Amniotic epithelial cell (primary cell): ENCODE measurements around the gene ATOX1.
A peak's percentile ranks its signal among the peaks of the same experiment; 100 is the strongest.

Experiments
- DNase-seq: peaks from one replicate; pipeline ENCODE4 v3.0.0-alpha.2; 2010; ENCODE audit warnings: low read depth

The ATOX1 gene

DNA sequence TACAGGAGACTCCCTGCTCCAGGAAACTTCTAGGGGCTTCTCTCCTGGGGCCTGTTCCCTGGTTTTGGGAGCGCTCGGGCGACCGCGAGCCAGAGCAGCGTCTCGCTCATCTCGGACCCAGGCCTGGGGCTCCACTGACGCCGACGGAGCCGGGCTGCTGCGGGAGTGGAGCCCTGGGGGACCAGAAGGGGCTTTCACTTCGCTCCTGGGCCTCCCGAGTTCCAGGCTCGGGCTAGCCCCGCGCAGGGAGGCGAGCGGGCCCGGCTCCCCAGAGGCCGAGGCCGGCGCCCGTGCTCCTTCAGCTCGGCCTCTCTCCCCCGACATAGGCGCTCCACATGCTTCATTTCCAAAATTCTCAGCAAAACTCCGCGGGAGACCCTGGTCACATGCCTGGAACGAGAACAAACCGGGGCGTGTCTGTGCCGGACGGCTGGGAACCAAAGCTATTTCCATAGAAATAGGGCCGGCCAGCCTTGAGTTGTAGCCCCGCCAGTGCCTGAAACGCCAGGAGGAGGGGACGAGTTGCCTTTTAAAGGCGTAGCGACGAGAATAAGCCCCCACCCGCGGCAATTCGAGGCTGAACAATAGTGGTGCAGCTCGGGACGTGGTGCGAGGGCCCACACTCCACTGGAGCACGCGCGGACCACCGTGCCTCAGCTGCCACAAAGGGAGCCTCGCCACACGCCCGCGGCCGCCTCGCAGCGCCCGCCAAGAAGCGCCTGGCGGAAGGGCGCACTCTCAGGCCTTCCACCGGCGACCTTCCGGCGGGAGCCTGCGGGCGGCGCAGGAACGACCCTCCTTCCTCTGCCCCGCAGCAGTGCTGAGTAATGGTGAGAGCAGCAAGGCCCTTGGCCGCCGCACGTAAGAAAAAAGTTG lies 12.2 kb upstream of the ATOX1 start:
- DNase-seq: peak; percentile 62

- no peak for DNase-seq
Measured at GRCh38 chr5:151766975-151767374, 8.5 kb upstream of the ATOX1 start.

DNA sequence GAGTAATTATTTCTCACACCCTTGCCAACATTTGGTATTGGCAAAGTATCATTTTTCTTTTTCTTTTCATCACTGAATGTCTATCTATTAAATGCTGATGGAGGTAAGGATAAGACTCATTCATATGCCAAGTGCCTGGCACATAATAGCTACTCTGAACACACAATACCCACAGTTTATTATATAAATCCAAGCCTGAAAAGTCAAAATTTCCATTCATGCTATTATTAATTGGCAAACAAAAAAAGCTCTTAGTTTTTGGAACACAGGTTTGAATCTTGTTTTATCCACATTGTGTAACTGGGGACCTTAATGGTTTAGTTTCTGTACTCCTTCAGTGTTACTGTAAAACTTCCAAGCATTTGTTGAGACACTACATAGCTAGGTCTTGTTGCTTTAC lies 6.4 kb upstream of the ATOX1 start:
- no peak for DNase-seq

DNA sequence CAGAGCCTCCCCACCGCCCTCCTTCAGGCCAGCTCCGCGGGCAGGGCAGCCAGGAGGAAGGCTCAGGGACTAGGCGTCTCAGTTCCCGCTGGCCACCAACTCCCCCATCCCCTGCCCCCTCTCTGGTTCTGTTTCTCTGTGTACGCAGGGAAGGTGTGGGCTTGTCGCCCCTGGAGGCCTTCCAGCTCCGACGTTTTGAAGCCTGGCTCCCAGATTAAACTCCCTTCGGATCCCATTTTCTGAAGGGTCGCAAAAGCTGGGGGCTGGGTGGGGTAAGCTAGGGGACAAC lies 346 bp downstream of the ATOX1 start:
- no peak for DNase-seq

GRCh38 chr5:151757233-151758140 lies 944 bp downstream of the ATOX1 start:
- no peak for DNase-seq

DNA sequence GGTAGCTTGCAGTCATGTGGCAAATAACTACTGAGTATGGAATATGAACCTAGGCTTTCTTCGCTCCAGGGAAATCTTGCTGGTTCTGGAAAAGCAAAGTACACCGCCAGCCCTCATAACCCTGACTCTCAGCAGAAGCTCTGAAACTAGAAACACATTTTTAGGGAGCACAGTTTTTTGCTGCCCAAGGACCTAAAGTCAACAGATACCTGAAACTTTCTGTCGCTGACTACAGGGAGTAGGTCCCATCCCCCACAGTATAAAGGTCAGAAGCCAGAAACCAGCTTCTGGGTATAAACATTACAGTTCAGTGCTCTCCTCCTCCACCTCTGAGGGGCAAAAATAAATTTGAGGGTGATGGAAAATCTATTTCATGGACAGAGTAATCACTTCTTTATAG lies 3.0 kb downstream of the ATOX1 start:
- DNase-seq: no peak

DNA sequence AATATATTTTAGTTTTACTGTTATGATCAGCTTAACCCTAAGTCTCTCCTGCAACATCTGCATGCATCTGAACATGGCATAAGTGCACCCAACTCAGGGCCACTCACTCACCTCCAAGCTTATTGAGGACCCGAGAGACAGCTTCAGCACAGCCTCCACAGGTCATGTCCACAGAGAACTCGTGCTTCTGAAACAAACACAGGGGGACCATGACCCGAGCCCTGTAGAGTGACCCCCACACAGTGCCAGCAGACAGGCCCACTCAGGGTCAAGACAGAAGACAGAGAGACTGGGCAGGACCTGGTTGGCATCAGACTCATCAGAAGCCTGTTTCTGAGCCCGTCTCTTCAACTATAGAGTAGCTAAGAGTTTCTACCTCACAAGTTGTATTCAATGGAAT lies 6.8 kb downstream of the ATOX1 start:
- no peak for DNase-seq

- DNase-seq: peak; percentile 77
Measured at GRCh38 chr5:151751091-151751490, 7.3 kb downstream of the ATOX1 start.

- no peak for DNase-seq
Measured at GRCh38 chr5:151750121-151750520, 8.3 kb downstream of the ATOX1 start.

DNA sequence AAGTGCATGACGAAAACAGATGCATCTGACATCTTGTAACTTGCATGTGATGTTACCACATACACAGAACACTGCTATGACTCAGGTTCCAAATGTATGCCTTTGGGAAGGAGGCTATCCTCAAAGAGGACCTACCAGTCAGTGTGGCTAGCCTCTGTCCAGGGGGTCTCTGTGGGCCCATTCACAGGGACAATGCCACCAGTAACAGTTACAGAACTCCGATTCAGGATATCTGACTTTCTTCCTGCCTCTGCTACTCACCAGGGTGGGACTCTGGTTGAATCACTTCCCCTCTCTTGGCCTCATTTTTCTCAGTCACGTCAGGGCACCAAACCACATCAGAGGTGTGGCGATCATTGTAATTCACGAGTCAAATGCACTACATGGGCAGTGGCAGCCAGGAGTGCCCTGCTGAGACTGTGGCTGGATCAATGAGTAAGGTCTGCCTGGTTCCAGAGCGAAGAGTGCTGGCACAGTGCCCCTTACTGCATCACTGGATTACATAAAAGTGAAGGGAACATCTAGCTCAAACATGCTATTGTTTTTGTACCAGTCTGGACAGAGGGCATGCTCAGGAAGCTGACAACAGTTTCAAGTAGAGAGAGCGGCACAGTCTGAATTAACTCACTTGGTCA lies 13.2 kb downstream of the ATOX1 start:
- peak; percentile 81 for DNase-seq

GRCh38 chr5:151743530-151743929 lies 14.9 kb downstream of the ATOX1 start:
- DNase-seq: no peak

GRCh38 chr5:151742870-151743294 lies 15.5 kb downstream of the ATOX1 start:
- peak; percentile 62 for DNase-seq

DNA sequence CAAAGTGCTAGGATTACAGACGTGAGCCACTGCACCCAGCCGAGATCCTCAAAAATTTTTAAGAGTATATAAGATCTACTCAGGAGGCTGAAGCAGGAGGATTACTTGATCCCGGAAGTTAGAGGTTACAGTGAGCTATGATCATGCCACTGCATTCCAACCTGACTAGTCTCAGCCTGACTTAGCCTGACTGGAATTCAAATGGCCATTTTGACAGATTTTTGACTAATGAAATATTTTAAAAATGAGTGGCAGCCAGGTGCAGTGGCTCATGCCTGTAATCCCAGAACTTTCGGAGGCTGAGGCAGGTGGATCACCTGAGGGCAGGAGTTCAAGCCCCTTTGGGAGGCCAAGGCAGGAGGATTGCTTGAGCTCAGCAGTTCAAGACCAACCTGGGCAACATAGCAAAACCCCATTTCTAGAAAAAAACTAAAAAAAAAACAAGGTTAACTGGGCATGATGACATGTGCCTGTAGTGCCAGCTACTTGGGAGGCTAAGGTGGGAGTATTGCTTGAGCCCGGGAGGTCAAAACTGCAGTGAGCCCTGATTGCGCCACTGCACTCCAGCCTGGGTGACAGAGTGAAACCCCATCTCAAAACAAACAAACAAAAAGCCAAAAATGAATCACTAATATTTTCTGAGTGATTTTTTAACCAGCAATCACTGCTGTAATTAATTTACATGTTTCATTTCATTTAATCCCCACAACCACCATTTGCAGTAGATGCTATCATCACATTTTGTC lies 16.6 kb downstream of the ATOX1 start:
- peak; percentile 85 for DNase-seq

GRCh38 chr5:151740958-151741373 lies 17.5 kb downstream of the ATOX1 start:
- DNase-seq: peak; percentile 73

GRCh38 chr5:151740336-151740942 lies 18.0 kb downstream of the ATOX1 start:
- peak; percentile 97 for DNase-seq

GRCh38 chr5:151739939-151740335 lies 18.5 kb downstream of the ATOX1 start:
- DNase-seq: peak; percentile 98

DNA sequence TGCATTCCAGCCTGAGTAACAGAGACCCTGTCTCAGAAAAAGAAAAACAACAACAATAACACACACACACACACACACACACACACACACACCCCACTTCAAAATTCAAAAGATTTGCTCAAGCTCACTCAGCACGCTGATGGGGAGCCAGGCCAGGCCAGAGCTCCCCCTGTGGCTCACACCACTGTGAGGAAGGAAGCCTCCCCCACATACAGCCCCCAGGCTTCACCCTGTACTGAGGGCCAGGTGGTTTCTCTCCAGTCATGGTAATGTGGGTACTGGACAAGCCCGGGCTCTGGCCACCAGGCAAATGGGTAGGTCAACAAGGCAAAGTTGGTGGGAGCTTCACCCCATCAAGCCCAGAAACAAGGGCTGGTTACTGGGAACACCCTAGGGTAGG lies 19.0 kb downstream of the ATOX1 start:
- peak; percentile 66 for DNase-seq

DNA sequence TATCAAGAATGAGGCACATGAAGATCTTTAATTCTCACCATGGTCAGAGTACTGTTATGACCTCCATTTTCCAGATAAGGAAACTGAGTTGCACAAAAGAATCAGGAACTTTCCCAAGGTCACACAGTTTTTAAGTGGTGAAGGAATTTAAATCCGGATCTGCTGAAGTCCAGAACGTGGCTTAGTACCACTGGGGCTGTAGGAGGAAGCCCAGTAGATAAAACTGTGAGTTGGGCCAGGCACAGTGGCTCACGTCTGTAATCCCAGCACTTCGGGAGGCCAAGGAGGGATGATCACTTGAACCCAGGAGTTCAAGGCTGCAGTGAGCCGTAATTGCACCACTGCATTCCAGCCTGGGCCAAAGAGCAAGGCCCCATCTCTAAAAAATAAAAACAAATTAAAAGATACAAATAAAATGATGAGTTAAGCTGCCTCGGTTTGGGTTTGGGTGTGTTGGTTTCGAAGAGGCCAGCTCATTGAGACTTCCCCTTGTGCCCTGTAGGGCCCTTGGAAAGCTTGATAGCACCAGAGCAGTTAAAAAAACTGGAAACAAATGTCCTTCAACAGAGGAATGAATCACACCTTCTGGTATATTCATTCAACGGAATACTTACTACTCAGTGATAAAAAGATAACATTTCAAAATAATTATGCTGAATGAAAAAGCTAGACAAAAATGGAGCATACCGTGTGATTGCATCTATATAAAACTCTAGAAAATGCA lies 20.1 kb downstream of the ATOX1 start:
- DNase-seq: peak; percentile 81

DNA sequence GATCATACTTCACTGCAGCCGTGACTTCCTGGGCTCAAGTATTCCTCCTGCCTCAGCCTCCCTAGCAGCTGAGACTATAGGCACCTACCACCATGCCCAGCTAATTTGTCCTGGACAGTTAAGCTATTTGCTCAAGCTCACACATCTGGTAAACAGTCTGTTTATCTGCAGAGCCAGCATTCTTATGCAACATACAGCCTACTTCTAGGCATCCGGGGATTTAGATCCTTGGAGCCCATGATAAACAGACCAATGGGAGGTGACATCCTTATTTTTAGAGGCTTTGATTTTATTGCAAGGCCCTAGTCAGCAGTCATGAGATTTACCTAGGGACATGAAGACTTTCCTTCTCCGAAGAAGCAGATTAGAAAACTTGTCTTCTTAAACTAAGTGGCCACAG lies 21.0 kb downstream of the ATOX1 start:
- peak; percentile 91 for DNase-seq

GRCh38 chr5:151735646-151736045 lies 22.8 kb downstream of the ATOX1 start:
- DNase-seq: no peak

- DNase-seq: peak; percentile 83
Measured at GRCh38 chr5:151734064-151734408, 24.4 kb downstream of the ATOX1 start.
